Endodermal cell (in vitro differentiated cells): Measurements from ENCODE around the gene MKLN1. TPM values are rescaled to one million over a fixed set of nuclear protein-coding genes. Genes with fewer than 3 reads are reported as not detected.
A peak's percentile ranks its signal among the peaks of the same experiment; 100 is the strongest.

Experiments used
- DNase-seq: peaks from one replicate; pipeline ENCODE4 v3.0.0-alpha.2; 2017
- H3K27ac ChIP-seq: 2 replicates; pipeline ENCODE4 v1.5.1; 2013; ENCODE audit warnings: mild to moderate bottlenecking, low read depth, low read length, moderate library complexity
- H3K27me3 ChIP-seq: 2 replicates; pipeline ENCODE4 v1.6.1; 2013; ENCODE audit warnings: mild to moderate bottlenecking, low read length, moderate library complexity; ENCODE audit not compliant: insufficient read depth, control insufficient read depth, poor library complexity, severe bottlenecking
- H3K36me3 ChIP-seq: 2 replicates; pipeline ENCODE4 v1.7.0; 2013; ENCODE audit warnings: mild to moderate bottlenecking, low read length, moderate library complexity; ENCODE audit not compliant: control insufficient read depth, insufficient read depth
- H3K4me1 ChIP-seq: one replicate; pipeline ENCODE4 v1.7.0; 2013; ENCODE audit warnings: low read length; ENCODE audit not compliant: control insufficient read depth, insufficient read depth
- H3K4me3 ChIP-seq: 2 replicates; pipeline ENCODE4 v1.5.1; 2013; ENCODE audit warnings: mild to moderate bottlenecking, low read length, moderate library complexity
- H3K9ac ChIP-seq: 2 replicates; pipeline ENCODE4 v1.6.1; 2013; ENCODE audit warnings: mild to moderate bottlenecking, low read length, moderate library complexity; ENCODE audit not compliant: poor library complexity, severe bottlenecking; ENCODE audit errors: extremely low read depth
- H3K9me3 ChIP-seq: 2 replicates; pipeline ENCODE4 v1.6.1; 2013; ENCODE audit warnings: mild to moderate bottlenecking, low read length, moderate library complexity; ENCODE audit not compliant: control insufficient read depth
- H3K27ac Mint-ChIP-seq: 2 replicates; pipeline ENCODE4 v1.8.0; 2020; ENCODE audit warnings: mixed read lengths
- H3K27me3 Mint-ChIP-seq: 2 replicates; pipeline ENCODE4 v1.8.0; 2021; ENCODE audit warnings: mild to moderate bottlenecking, mixed read lengths; ENCODE audit not compliant: insufficient read depth
- H3K36me3 Mint-ChIP-seq: 2 replicates; pipeline ENCODE4 v1.8.0; 2020; ENCODE audit warnings: low read depth, mixed read lengths
- H3K4me1 Mint-ChIP-seq: 2 replicates; pipeline ENCODE4 v1.8.0; 2020; ENCODE audit warnings: mixed read lengths
- H3K4me3 Mint-ChIP-seq: 2 replicates; pipeline ENCODE4 v1.8.0; 2020; ENCODE audit warnings: mild to moderate bottlenecking, moderate library complexity, mixed read lengths
- H3K9me3 Mint-ChIP-seq: 2 replicates; pipeline ENCODE4 v1.8.0; 2020; ENCODE audit warnings: mild to moderate bottlenecking, mixed read lengths
- CTCF ChIP-seq: fragments of 200-600 bp; sonication (generic); conservative IDR thresholded peaks from 2 replicates; pipeline ENCODE4 v1.5.0; 2021; ENCODE audit warnings: antibody characterized with exemption, mild to moderate bottlenecking
- WGBS, 2 experiments: methylation state at CpG; one replicate each; pipeline versions ENCODE4 v1.1.5 to v1.1.7; 2013; ENCODE audit warnings: missing lambda C conversion rate in 2 of 2, mixed read lengths in 1 of 2; ENCODE audit not compliant: insufficient coverage in 1 of 2, insufficient read length in 1 of 2; 5-methylcytosine and 5-hydroxymethylcytosine counted together
- total RNA-seq, 2 donors: library from RNA; stranded (reverse); fragmentation: NEBNext Ultra II Directional in 1 of 2; extraction: Animal tissue kit (Norgen Biotek cat#: 25700) in 1 of 2; gene quantifications; 2 replicates in 1 of 2; 3 replicates in 1 of 2; pipeline ENCODE4 v1.2.1, GENCODE V29; 2021

MKLN1 gene
- total RNA-seq, 2 donors from 2014 or later = 69.3 to 71.8 TPM

- peak overlapping the region; percentile 2 for H3K27ac Mint-ChIP-seq
- H3K4me3 ChIP-seq = peak overlapping the region; percentile 65
- H3K4me3 Mint-ChIP-seq = no peak overlapping the region
Observed at GRCh38 chr7:131544449-131545301, 217.0 kb downstream of the MKLN1 start.

GRCh38 chr7:131546126-131546525, 218.4 kb downstream of the MKLN1 start:
- Histone ChIP-seq H3K9ac (no peak overlapping the region), H3K9me3 (no peaks in the 10 kb centered on the region), H3K4me1 (peaks cover 24% of the 10 kb centered on the region), H3K27ac (no peak overlapping the region), H3K27me3 (no peaks in the 10 kb centered on the region), H3K36me3 (peaks cover 99% of the 10 kb centered on the region), H3K4me3 (peak overlapping the region; percentile 65)
- WGBS, 2 experiments = 88 to 89% methylated on average over 4 to 12 of the region's 12 CpGs
- H3K27ac Mint-ChIP-seq = peak overlapping the region; percentile 65
- DNase-seq = peak; percentile 60
- no peaks in the 10 kb centered on the region for H3K9me3 Mint-ChIP-seq
- TF ChIP-seq CTCF = no peak
- no peak overlapping the region for H3K4me3 Mint-ChIP-seq
- peaks cover 46% of the 10 kb centered on the region for H3K4me1 Mint-ChIP-seq
- peaks cover 71% of the 10 kb centered on the region for H3K36me3 Mint-ChIP-seq
- H3K27me3 Mint-ChIP-seq = no peaks in the 10 kb centered on the region

More at GRCh38 chr7:131544449-131545301, 217.0 kb downstream of the MKLN1 start:
- Mint-ChIP-seq H3K27me3 (no peaks in the 10 kb centered on the region), H3K36me3 (peaks cover 71% of the 10 kb centered on the region), H3K4me1 (peaks cover 56% of the 10 kb centered on the region), H3K9me3 (no peaks in the 10 kb centered on the region)
- no peaks in the 10 kb centered on the region for H3K9me3 ChIP-seq
- H3K27me3 ChIP-seq = no peaks in the 10 kb centered on the region
- peaks cover 99% of the 10 kb centered on the region for H3K36me3 ChIP-seq
- TF ChIP-seq CTCF = peak; percentile 36
- H3K4me1 ChIP-seq = peaks cover 31% of the 10 kb centered on the region
- peak; percentile 84 for DNase-seq
- no peak overlapping the region for H3K27ac ChIP-seq
- 77 to 89% methylated on average over 4 to 16 of the region's 16 CpGs for WGBS, 2 experiments
- no peak overlapping the region for H3K9ac ChIP-seq

Other genes with a start within 250 kb of the MKLN1 start
- gene PODXL, start 228.8 kb downstream of the MKLN1 start, total RNA-seq = 100 to 1,000 TPM; 523 to 701 TPM